HFFc6 (cell line): ENCODE measurements around the gene RPS6KA1. TPM values are rescaled to one million over a fixed set of nuclear protein-coding genes. Genes with fewer than 3 reads are reported as not detected.

Source experiments
- DNase-seq: peaks from one replicate; pipeline ENCODE4 v3.0.0-alpha.2; 2018
- H3K27ac Mint-ChIP-seq: 2 replicates; pipeline ENCODE4 v1.8.0; 2020; ENCODE audit warnings: mild to moderate bottlenecking, mixed read lengths
- H3K27me3 Mint-ChIP-seq: 2 replicates; pipeline ENCODE4 v1.8.0; 2021; ENCODE audit warnings: mild to moderate bottlenecking, moderate library complexity, mixed read lengths; ENCODE audit not compliant: insufficient read depth
- H3K36me3 Mint-ChIP-seq: 2 replicates; pipeline ENCODE4 v1.8.0; 2021; ENCODE audit warnings: low read depth, mixed read lengths
- H3K4me1 Mint-ChIP-seq: 2 replicates; pipeline ENCODE4 v1.8.0; 2020; ENCODE audit warnings: low read depth, mixed read lengths
- H3K4me3 Mint-ChIP-seq: 2 replicates; pipeline ENCODE4 v1.8.0; 2020; ENCODE audit warnings: mild to moderate bottlenecking, moderate library complexity, mixed read lengths
- H3K9me3 Mint-ChIP-seq: 2 replicates; pipeline ENCODE4 v1.8.0; 2020; ENCODE audit warnings: mild to moderate bottlenecking, mixed read lengths
- CTCF ChIP-seq: fragments of 200-600 bp; sonication (generic); IDR thresholded peaks from 2 replicates; pipeline ENCODE4 v1.5.0; 2021; ENCODE audit warnings: antibody characterized with exemption, mild to moderate bottlenecking
- total RNA-seq, 6 experiments: library from RNA; stranded (reverse); fragmentation: NEBNext Ultra II Directional; extraction: Animal tissue kit (Norgen Biotek cat#: 25700); gene quantifications; 2 replicates in 1 of 6; 3 replicates in 5 of 6; pipeline ENCODE4 v1.2.3, GENCODE V29; 2021

RPS6KA1 gene
- total RNA-seq, 6 experiments from 2014 or later, result 1.5 to 2.6 (median 1.7) TPM

GRCh38 chr1:26516987-26517765 is 12.4 kb upstream of the RPS6KA1 start:
- no peak overlapping the region for H3K4me3 Mint-ChIP-seq
- TF ChIP-seq CTCF, result no peak
- H3K4me1 Mint-ChIP-seq, result no peaks in the 10 kb centered on the region
- no peaks in the 10 kb centered on the region for H3K36me3 Mint-ChIP-seq
- no peak for DNase-seq
- H3K27ac Mint-ChIP-seq, result no peak overlapping the region
- H3K9me3 Mint-ChIP-seq, result no peaks in the 10 kb centered on the region
- peaks cover 17% of the 10 kb centered on the region for H3K27me3 Mint-ChIP-seq

DNA sequence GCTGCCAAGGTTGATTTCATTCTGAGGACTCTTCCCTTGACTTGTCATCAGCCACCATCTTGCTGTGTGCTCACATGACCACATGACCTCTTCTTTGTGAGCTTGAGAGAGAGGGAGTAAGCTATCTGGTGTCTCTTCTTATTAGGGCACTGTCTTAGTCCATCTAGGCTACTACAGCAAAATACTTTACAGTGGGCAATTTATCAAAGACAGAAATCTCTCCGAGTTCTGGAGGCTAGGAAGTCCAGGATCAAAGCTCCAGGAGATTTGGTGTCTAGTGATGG is 11.9 kb upstream of the RPS6KA1 start:
- no peak for DNase-seq
- TF ChIP-seq CTCF, result no peak
- H3K27me3 Mint-ChIP-seq, result peaks cover 15% of the 10 kb centered on the region
- H3K4me3 Mint-ChIP-seq, result no peak overlapping the region
- H3K4me1 Mint-ChIP-seq, result no peaks in the 10 kb centered on the region
- H3K9me3 Mint-ChIP-seq, result no peaks in the 10 kb centered on the region
- no peaks in the 10 kb centered on the region for H3K36me3 Mint-ChIP-seq
- no peak overlapping the region for H3K27ac Mint-ChIP-seq

DNA sequence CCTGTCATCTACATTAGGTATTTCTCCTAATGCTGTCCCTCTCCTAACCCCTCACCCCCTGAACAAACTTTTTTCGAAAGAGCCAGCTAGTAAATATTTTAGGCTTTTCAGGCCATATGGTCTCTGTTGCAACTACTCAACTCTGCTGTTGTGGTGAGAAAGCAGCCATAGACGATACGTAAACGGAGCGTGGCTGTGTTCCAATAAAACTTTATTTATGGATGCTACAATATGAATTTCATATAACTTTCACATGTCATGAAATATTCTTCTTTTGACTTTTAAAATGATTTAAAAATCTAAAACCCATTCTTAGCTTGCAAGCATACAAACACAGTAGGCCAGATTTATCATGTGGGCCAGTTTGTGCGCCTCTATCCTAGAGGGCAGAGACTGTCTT is 11.2 kb upstream of the RPS6KA1 start:
- no peak for TF ChIP-seq CTCF
- H3K9me3 Mint-ChIP-seq, result no peaks in the 10 kb centered on the region
- no peak for DNase-seq
- H3K27me3 Mint-ChIP-seq, result peaks cover 14% of the 10 kb centered on the region
- H3K4me1 Mint-ChIP-seq, result no peaks in the 10 kb centered on the region
- H3K4me3 Mint-ChIP-seq, result no peak overlapping the region
- H3K36me3 Mint-ChIP-seq, result no peaks in the 10 kb centered on the region
- H3K27ac Mint-ChIP-seq, result no peak overlapping the region

DNA sequence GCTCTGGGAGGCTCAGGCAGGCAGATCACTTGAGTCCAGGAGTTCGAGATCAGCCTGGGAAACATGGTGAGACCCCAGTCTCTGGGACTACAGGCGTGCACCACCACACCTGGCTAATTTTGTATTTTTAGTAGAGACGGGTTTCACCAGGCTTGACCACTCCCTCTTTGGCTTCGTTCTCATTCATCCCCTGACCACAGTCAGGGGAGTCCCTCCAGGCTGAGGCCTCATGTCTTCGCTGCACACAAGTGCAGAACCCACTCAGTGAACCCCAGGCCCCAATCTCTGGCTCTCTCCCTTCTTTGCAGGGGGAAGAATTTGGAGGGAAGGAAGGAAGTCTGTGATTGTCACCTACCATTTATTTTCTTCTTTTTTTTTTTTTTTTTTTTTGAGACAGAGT is 9.2 kb upstream of the RPS6KA1 start:
- Mint-ChIP-seq H3K27me3 (peaks cover 27% of the 10 kb centered on the region), H3K4me3 (no peak overlapping the region), H3K36me3 (no peaks in the 10 kb centered on the region), H3K4me1 (no peaks in the 10 kb centered on the region), H3K27ac (no peak overlapping the region), H3K9me3 (no peaks in the 10 kb centered on the region)
- no peak for DNase-seq
- TF ChIP-seq CTCF, result no peak

- Mint-ChIP-seq H3K4me3 (no peak overlapping the region), H3K27me3 (peaks cover 27% of the 10 kb centered on the region), H3K4me1 (no peaks in the 10 kb centered on the region), H3K9me3 (no peaks in the 10 kb centered on the region), H3K27ac (no peak overlapping the region), H3K36me3 (no peaks in the 10 kb centered on the region)
- no peak for TF ChIP-seq CTCF
- DNase-seq, result no peak
Observed at GRCh38 chr1:26521669-26522030, 7.9 kb upstream of the RPS6KA1 start.

DNA sequence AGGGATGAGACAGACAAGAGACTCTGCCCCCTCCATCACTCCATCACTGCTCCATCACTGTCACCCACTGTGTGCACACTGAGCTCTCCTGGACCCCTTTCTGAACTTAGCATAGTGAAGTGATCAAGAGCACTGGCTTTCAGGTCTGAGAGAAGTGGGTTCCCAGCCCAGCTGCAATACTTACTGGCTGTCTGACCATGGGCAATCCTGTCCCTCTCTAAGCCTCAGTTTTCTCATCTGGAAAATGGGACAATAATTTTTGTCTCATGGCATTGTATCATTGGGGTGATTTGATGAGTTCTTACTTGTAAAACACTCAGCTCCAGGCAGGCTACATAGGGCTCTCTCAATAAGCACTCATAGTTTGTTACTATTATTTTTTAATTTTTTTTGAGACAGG is 7.5 kb upstream of the RPS6KA1 start:
- Mint-ChIP-seq H3K36me3 (no peaks in the 10 kb centered on the region), H3K4me1 (no peaks in the 10 kb centered on the region), H3K4me3 (no peak overlapping the region), H3K27me3 (peaks cover 27% of the 10 kb centered on the region), H3K27ac (no peak overlapping the region), H3K9me3 (no peaks in the 10 kb centered on the region)
- DNase-seq, result no peak
- TF ChIP-seq CTCF, result no peak
